HCT116 (cell line): ENCODE results near the gene CNKSR3. TPM values are rescaled to one million over a fixed set of nuclear protein-coding genes. Genes with fewer than 3 reads are reported as not detected.

Experiments
- ATAC-seq: fragments of 200-7000 bp; cut with Tn5 transposase; 2 replicates; pipeline ENCODE4 v1.9.1; 2020; ENCODE audit warnings: mild to moderate bottlenecking, moderate library complexity
- BruUV-seq: library from RNA; stranded (reverse); fragments of 400-500 nt; replicated peaks from 2 replicates; lab custom pipeline; 2021; lab: Mats Ljungman, UMichigan
- CTCF ChIA-PET: fragments of 300-600 bp; sonication (Branson Sonifier 250); formaldehyde crosslinking; loops from one replicate; lab custom pipeline; 2021; ENCODE audit warnings: antibody characterized with exemption; lab: Charles Lee
- POLR2A ChIA-PET: fragments of 300-600, 350-600 bp; sonication (Branson Sonifier 250); formaldehyde crosslinking; loops from one replicate; lab custom pipeline; 2021; ENCODE audit warnings: antibody characterized with exemption; lab: Charles Lee
- RAD21 ChIA-PET, 2 experiments: fragments of 300-600 bp; sonication (Branson Sonifier 250); formaldehyde crosslinking; loops; one replicate each; lab custom pipeline; 2023; ENCODE audit warnings: low total read pairs in 2 of 2; ENCODE audit not compliant: uncharacterized antibody in 2 of 2, unreplicated experiment in 2 of 2, low non-redundant PET in 1 of 2; lab: Charles Lee
- DNase-seq: peaks from one replicate; pipeline ENCODE4 v3.0.0-alpha.2; 2010; ENCODE audit warnings: low read depth, low spot score
- H2AFZ ChIP-seq: fragments of 200-600 bp; shearing (Covaris generic), sonication (generic); 2 replicates; pipeline ENCODE4 v1.6.1; 2017; ENCODE audit warnings: low read depth, mixed run types, mixed read lengths, antibody characterized with exemption, low read length; ENCODE audit not compliant: poor library complexity, severe bottlenecking
- H3K27ac ChIP-seq: 2 replicates; pipeline ENCODE4 v1.5.1; 2012; ENCODE audit warnings: low read depth, low read length
- H3K27me3 ChIP-seq: fragments of 200-600 bp; sonication (generic); 2 replicates; pipeline ENCODE4 v1.6.1; 2016; ENCODE audit warnings: mixed run types, low read length, mixed read lengths; ENCODE audit not compliant: insufficient read depth
- H3K36me3 ChIP-seq, 2 experiments: fragments of 200-500 bp in 1 of 2; fragments of 200-600 bp in 1 of 2; sonication (Bioruptor generic) in 1 of 2; sonication (generic) in 1 of 2; 2 replicates each; pipeline versions ENCODE4 v1.5.1 to v1.6.1; 2014 to 2016; ENCODE audit warnings: low read length in 2 of 2, inconsistent platforms in 1 of 2, mixed read lengths in 1 of 2, mixed run types in 1 of 2; ENCODE audit not compliant: insufficient read depth in 2 of 2, control insufficient read depth in 1 of 2
- H3K4me1 ChIP-seq, 2 experiments: fragments of 200-600 bp in 1 of 2; sonication (generic) in 1 of 2; 2 replicates each; pipeline versions ENCODE4 v1.5.1 to v1.6.1; 2012 to 2017; ENCODE audit warnings: low read length in 2 of 2, inconsistent platforms in 1 of 2, mild to moderate bottlenecking in 1 of 2, mixed read lengths in 1 of 2, mixed run types in 1 of 2, moderate library complexity in 1 of 2; ENCODE audit not compliant: insufficient read depth in 2 of 2, control insufficient read depth in 1 of 2
- H3K4me2 ChIP-seq: fragments of 200-600 bp; sonication (generic); 2 replicates; pipeline ENCODE4 v1.6.1; 2017; ENCODE audit warnings: mixed run types, low read length, mixed read lengths
- H3K4me3 ChIP-seq, 2 experiments: fragments of 200-600 bp in 1 of 2; sonication (generic) in 1 of 2; replicated peaks in 1 of 2; 2 replicates each; pipeline ENCODE4 v1.5.1; 2011 to 2016; ENCODE audit warnings: low read length in 2 of 2, control low read depth in 1 of 2, low read depth in 1 of 2, mild to moderate bottlenecking in 1 of 2, mixed read lengths in 1 of 2, mixed run types in 1 of 2
- H3K79me2 ChIP-seq: fragments of 200-600 bp; sonication (generic); 2 replicates; pipeline ENCODE4 v1.6.1; 2017; ENCODE audit warnings: mild to moderate bottlenecking, mixed run types, low read length, moderate library complexity, mixed read lengths; ENCODE audit not compliant: insufficient read depth
- H3K9ac ChIP-seq: fragments of 200-600 bp; sonication (generic); 2 replicates; pipeline ENCODE4 v1.6.1; 2016; ENCODE audit warnings: low read length, mixed read lengths
- H3K9me2 ChIP-seq: fragments of 200-600 bp; sonication (generic), shearing (Covaris generic); 2 replicates; pipeline ENCODE4 v1.6.1; 2017; ENCODE audit warnings: mixed run types, mild to moderate bottlenecking, moderate library complexity; ENCODE audit not compliant: insufficient read depth
- H3K9me3 ChIP-seq, 2 experiments: fragments of 200-500 bp in 1 of 2; fragments of 200-600 bp in 1 of 2; sonication (Bioruptor generic) in 1 of 2; sonication (generic) in 1 of 2; 2 replicates each; pipeline ENCODE4 v1.6.1; 2014 to 2017; ENCODE audit warnings: low read length in 2 of 2, mixed read lengths in 2 of 2, inconsistent platforms in 1 of 2, low read depth in 1 of 2, mild to moderate bottlenecking in 1 of 2, mixed run types in 1 of 2, moderate library complexity in 1 of 2; ENCODE audit not compliant: control insufficient read depth in 1 of 2, insufficient read depth in 1 of 2
- H4K20me1 ChIP-seq: fragments of 200-600 bp; sonication (generic), shearing (Covaris generic); 2 replicates; pipeline ENCODE4 v1.6.1; 2017; ENCODE audit warnings: mixed run types, mild to moderate bottlenecking, moderate library complexity; ENCODE audit not compliant: insufficient read depth
- CEBPB ChIP-seq: IDR thresholded peaks from 2 replicates; pipeline ENCODE4 v1.6.1; 2012; ENCODE audit warnings: low read depth
- ELF1 ChIP-seq: IDR thresholded peaks from 2 replicates; pipeline ENCODE4 v1.6.1; 2012; ENCODE audit warnings: low read depth, borderline replicate concordance
- JUND ChIP-seq: IDR thresholded peaks from 2 replicates; pipeline ENCODE4 v1.6.1; 2012
- RAD21 ChIP-seq: IDR thresholded peaks from 2 replicates; pipeline ENCODE4 v1.6.1; 2012; ENCODE audit warnings: low read depth, mild to moderate bottlenecking
- REST ChIP-seq: IDR thresholded peaks from 2 replicates; pipeline ENCODE4 v1.6.1; 2012; ENCODE audit warnings: low read depth
- SP1 ChIP-seq: IDR thresholded peaks from 2 replicates; pipeline ENCODE4 v1.6.1; 2012; ENCODE audit warnings: low read depth
- intact Hi-C: fragments of 100-400 bp; cut with micrococcal nuclease; formaldehyde crosslinking; loops from 2 replicates; pipeline ENCODE4 v1.10.0; 2022
- total RNA-seq: library from RNA; stranded (reverse); gene quantifications from one replicate; pipeline ENCODE4 v1.2.1, GENCODE V29; 2021; ENCODE audit not compliant: unreplicated experiment

The CNKSR3 gene
- total RNA-seq, 1 experiment from 2014 or later, result 15.4 TPM

GRCh38 chr6:154488248-154488593, 22.3 kb downstream of the CNKSR3 start:
- H3K9me3 ChIP-seq, result no peaks in the 10 kb centered on the region
- H2AFZ ChIP-seq, result no peak overlapping the region
- no peaks in the 10 kb centered on the region for H4K20me1 ChIP-seq
- no peak overlapping the region for H3K4me3 ChIP-seq
- ATAC-seq, result no peak
- no peaks in the 10 kb centered on the region for H3K27me3 ChIP-seq
- H3K9me2 ChIP-seq, result no peaks in the 10 kb centered on the region
- no peak overlapping the region for H3K9ac ChIP-seq
- peaks cover 16% of the 10 kb centered on the region for H3K79me2 ChIP-seq
- TF ChIP-seq REST (no peak), RAD21 (no peak), ELF1 (0 out of 2 replicates have a peak, but pooled peaks have one; percentile 11), CEBPB (no peak), SP1 (no peak), JUND (no peak)
- TF ChIP-seq, all 23 proteins: peak for 1
- peak overlapping the region; percentile 43; the same call in 1 of the 2 replicates for H3K4me2 ChIP-seq
- BruUV-seq, result no TSS peak
- RAD21 ChIA-PET, result no interaction called here
- POLR2A ChIA-PET, result no interaction called here
- intact Hi-C loops, result no loop called here
- H3K36me3 ChIP-seq, result no peaks in the 10 kb centered on the region
- DNase-seq, result no peak
- CTCF ChIA-PET, result no interaction called here
- H3K4me1 ChIP-seq, result peaks cover 17 to 29% of the 10 kb centered on the region in 2 experiments
- H3K27ac ChIP-seq, result no peak overlapping the region
